CD4-positive, alpha-beta T cell treated with Interferon alpha-2 for 1 hour (primary cell): ENCODE measurements around the gene PPP6R3.
"Not testable (repeated sequence)": the region's sequence is repeated elsewhere in the genome, so short reads cannot be mapped to it uniquely, and the experiment has no call there.

ENCODE experiments used
- DNase-seq, 2 donors: peaks; one replicate each; pipeline ENCODE4 v3.0.0-alpha.2; 2020 to 2022

PPP6R3 gene

GRCh38 chr11:68528630-68529029, 68.1 kb downstream of the PPP6R3 start:
- peak in 1 of 2 donors; percentile 26 for DNase-seq

GRCh38 chr11:68531129-68531693, 70.7 kb downstream of the PPP6R3 start:
- DNase-seq = no peak

GRCh38 chr11:68532727-68533369, 72.3 kb downstream of the PPP6R3 start:
- no peak for DNase-seq

GRCh38 chr11:68533945-68534344, 73.4 kb downstream of the PPP6R3 start:
- no peak for DNase-seq

GRCh38 chr11:68535098-68535497, 74.5 kb downstream of the PPP6R3 start:
- no peak for DNase-seq

GRCh38 chr11:68536706-68537105, 76.2 kb downstream of the PPP6R3 start:
- no peak for DNase-seq

- no peak for DNase-seq
Measured at GRCh38 chr11:68538025-68538424, 77.5 kb downstream of the PPP6R3 start.

- DNase-seq = no peak
Measured at GRCh38 chr11:68539395-68539794, 78.8 kb downstream of the PPP6R3 start.

- DNase-seq = not testable (repeated sequence)
Measured at GRCh38 chr11:68540504-68540903, 80.0 kb downstream of the PPP6R3 start.

GRCh38 chr11:68541116-68541515, 80.6 kb downstream of the PPP6R3 start:
- DNase-seq = no peak

GRCh38 chr11:68541991-68542390, 81.4 kb downstream of the PPP6R3 start:
- DNase-seq = no peak

GRCh38 chr11:68542617-68543016, 82.1 kb downstream of the PPP6R3 start:
- no peak for DNase-seq

GRCh38 chr11:68543594-68543993, 83.0 kb downstream of the PPP6R3 start:
- DNase-seq = no peak

GRCh38 chr11:68545347-68545746, 84.8 kb downstream of the PPP6R3 start:
- no peak for DNase-seq

GRCh38 chr11:68545796-68546195, 85.2 kb downstream of the PPP6R3 start:
- no peak for DNase-seq

GRCh38 chr11:68546555-68546954, 86.0 kb downstream of the PPP6R3 start:
- DNase-seq = no peak

- DNase-seq = no peak
Measured at GRCh38 chr11:68549789-68550484, 89.4 kb downstream of the PPP6R3 start.

GRCh38 chr11:68550485-68550817, 89.9 kb downstream of the PPP6R3 start:
- DNase-seq = peak in 1 of 2 donors; percentile 14

- no peak for DNase-seq
Measured at GRCh38 chr11:68551223-68551622, 90.7 kb downstream of the PPP6R3 start.

GRCh38 chr11:68551777-68552176, 91.2 kb downstream of the PPP6R3 start:
- DNase-seq = no peak

- DNase-seq = peak in 1 of 2 donors; percentile 5
Measured at GRCh38 chr11:68552542-68552941, 92.0 kb downstream of the PPP6R3 start.

- no peak for DNase-seq
Measured at GRCh38 chr11:68560216-68560615, 99.7 kb downstream of the PPP6R3 start.

- no peak for DNase-seq
Measured at GRCh38 chr11:68563454-68563853, 102.9 kb downstream of the PPP6R3 start.

GRCh38 chr11:68564261-68564660, 103.7 kb downstream of the PPP6R3 start:
- no peak for DNase-seq
